WTC11 (cell line): ENCODE measurements around the gene PCYOX1L.

ENCODE experiments used
- ARID4B ChIP-seq: sonication (generic); formaldehyde crosslinking; IDR thresholded peaks from 2 replicates; pipeline ENCODE4 v1.8.0; 2023; ENCODE audit warnings: missing genetic modification reagents, mild to moderate bottlenecking, borderline replicate concordance
- ATF3 ChIP-seq: sonication (generic); formaldehyde crosslinking; conservative IDR thresholded peaks from 2 replicates; pipeline ENCODE4 v1.8.1; 2022; ENCODE audit warnings: mild to moderate bottlenecking, missing genetic modification reagents
- CTCF ChIP-seq: fragments of 200-600 bp; IDR thresholded peaks from 2 replicates; pipeline ENCODE4 v1.8.0; 2022; ENCODE audit warnings: antibody characterized with exemption
- E2F1 ChIP-seq: sonication (generic); formaldehyde crosslinking; IDR thresholded peaks from 2 replicates; pipeline ENCODE4 v1.8.0; 2022; ENCODE audit warnings: mild to moderate bottlenecking, missing genetic modification reagents
- MAX ChIP-seq: sonication (generic); formaldehyde crosslinking; IDR thresholded peaks from 2 replicates; pipeline ENCODE4 v1.8.0; 2022; ENCODE audit warnings: mild to moderate bottlenecking, missing genetic modification reagents
- MYBL2 ChIP-seq: sonication (generic); formaldehyde crosslinking; IDR thresholded peaks from 2 replicates; pipeline ENCODE4 v1.8.1; 2023; ENCODE audit warnings: mild to moderate bottlenecking, moderate library complexity, missing genetic modification reagents
- STAT6 ChIP-seq: sonication (generic); formaldehyde crosslinking; conservative IDR thresholded peaks from 2 replicates; pipeline ENCODE4 v1.8.1; 2023; ENCODE audit warnings: mild to moderate bottlenecking, low read depth, missing genetic modification reagents, moderate library complexity
- USF2 ChIP-seq: sonication (generic); formaldehyde crosslinking; IDR thresholded peaks from 2 replicates; pipeline ENCODE4 v1.8.1; 2023; ENCODE audit warnings: mild to moderate bottlenecking, missing genetic modification reagents, moderate library complexity
- ZNF232 ChIP-seq: sonication (generic); formaldehyde crosslinking; IDR thresholded peaks from 2 replicates; pipeline ENCODE4 v1.8.0; 2022; ENCODE audit warnings: mild to moderate bottlenecking, missing genetic modification reagents
- ZNF263 ChIP-seq: sonication (generic); formaldehyde crosslinking; IDR thresholded peaks from 2 replicates; pipeline ENCODE4 v1.8.1; 2022; ENCODE audit warnings: low read depth, mild to moderate bottlenecking, moderate library complexity, missing genetic modification reagents

- TF ChIP-seq ZNF232 (no peak), CTCF (no peak), ARID4B (CRISPR knock-in tag) (no peak), MYBL2 (CRISPR knock-in tag) (no peak), STAT6 (CRISPR knock-in tag) (no peak), E2F1 (CRISPR knock-in tag) (no peak), USF2 (CRISPR knock-in tag) (no peak), MAX (CRISPR knock-in tag) (no peak), ZNF263 (no peak), ATF3 (CRISPR knock-in tag) (no peak)
These were observed 32.0 kb upstream of the PCYOX1L start for GRCh38 chr5:149325894-149326293.
